Endothelial cell of umbilical vein (primary cell): ENCODE data around the gene RLIM.

Source experiments
- POLR2A ChIP-seq: IDR thresholded peaks from 2 replicates; pipeline ENCODE4 v1.6.1; 2012; ENCODE audit warnings: low read depth, mild to moderate bottlenecking, control low read depth, low read length
- TF ChIP-seq, protein P1 (sequence below), 2 donors: IDR thresholded peaks; 1 replicate in 1 of 2; 2 replicates in 1 of 2; pipeline ENCODE4 v1.5.1; 2011; ENCODE audit warnings: low read length in 2 of 2, mild to moderate bottlenecking in 2 of 2, moderate library complexity in 2 of 2, control low read depth in 1 of 2, inconsistent platforms in 1 of 2, low read depth in 1 of 2; ENCODE audit not compliant: insufficient read depth in 1 of 2; ENCODE audit errors: extremely low read depth in 1 of 2
- TF ChIP-seq, protein P2 (sequence below): IDR thresholded peaks from 2 replicates; pipeline ENCODE4 v1.6.1; 2011; ENCODE audit not compliant: insufficient read depth, insufficient read length

DNA sequence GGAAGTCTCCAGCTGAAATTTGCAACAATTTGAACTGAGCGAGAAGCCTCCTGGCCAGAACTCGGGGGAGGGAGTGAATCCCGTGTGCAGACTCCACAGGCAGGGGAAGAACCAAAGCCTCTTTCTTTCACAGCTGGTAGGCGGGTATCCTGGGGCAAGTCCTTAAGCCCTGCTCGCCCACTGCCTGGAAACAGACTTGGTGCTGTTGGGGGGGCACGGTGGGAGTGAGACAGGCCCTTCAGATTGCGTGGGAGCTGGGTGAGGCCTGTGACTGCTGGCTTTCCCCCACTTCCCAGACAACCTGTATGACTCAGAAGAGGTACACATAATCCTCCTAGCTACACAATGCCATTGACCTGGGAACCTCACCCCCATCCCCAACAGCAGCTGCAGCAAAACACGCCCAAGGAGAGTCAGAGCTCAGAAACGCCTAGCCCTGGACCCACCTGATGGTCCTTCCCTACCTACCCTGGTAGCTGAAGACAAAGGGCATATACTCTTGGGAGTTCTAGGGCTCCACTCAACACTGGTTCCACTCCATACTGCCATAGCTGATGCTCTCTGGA is 22.4 kb upstream of the RLIM start:
- TF ChIP-seq, protein P1, sequence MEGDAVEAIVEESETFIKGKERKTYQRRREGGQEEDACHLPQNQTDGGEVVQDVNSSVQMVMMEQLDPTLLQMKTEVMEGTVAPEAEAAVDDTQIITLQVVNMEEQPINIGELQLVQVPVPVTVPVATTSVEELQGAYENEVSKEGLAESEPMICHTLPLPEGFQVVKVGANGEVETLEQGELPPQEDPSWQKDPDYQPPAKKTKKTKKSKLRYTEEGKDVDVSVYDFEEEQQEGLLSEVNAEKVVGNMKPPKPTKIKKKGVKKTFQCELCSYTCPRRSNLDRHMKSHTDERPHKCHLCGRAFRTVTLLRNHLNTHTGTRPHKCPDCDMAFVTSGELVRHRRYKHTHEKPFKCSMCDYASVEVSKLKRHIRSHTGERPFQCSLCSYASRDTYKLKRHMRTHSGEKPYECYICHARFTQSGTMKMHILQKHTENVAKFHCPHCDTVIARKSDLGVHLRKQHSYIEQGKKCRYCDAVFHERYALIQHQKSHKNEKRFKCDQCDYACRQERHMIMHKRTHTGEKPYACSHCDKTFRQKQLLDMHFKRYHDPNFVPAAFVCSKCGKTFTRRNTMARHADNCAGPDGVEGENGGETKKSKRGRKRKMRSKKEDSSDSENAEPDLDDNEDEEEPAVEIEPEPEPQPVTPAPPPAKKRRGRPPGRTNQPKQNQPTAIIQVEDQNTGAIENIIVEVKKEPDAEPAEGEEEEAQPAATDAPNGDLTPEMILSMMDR (IDR thresholded peaks at IDR 0.05; ENCODE audit: extremely low read depth in 1 of 2, insufficient read depth in 1 of 2, low read depth in 1 of 2, low read length in 2 of 2): no peak
- no peak for TF ChIP-seq POLR2A
- TF ChIP-seq, protein P2, sequence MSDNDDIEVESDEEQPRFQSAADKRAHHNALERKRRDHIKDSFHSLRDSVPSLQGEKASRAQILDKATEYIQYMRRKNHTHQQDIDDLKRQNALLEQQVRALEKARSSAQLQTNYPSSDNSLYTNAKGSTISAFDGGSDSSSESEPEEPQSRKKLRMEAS: no peak
